Mesenteric fat pad (tissue), 1 donor: ENCODE results near the gene GRIP2. TPM values are rescaled to one million over a fixed set of nuclear protein-coding genes. Genes with fewer than 3 reads are reported as not detected.

ENCODE experiments used
- DNase-seq: peaks from one replicate; pipeline ENCODE4 v3.0.0-alpha.2; 2020; ENCODE audit warnings: low spot score
- total RNA-seq: library from RNA; stranded (reverse); fragmentation: NEBNext Ultra II Directional; extraction: Animal tissue kit (Norgen Biotek cat#: 25700); gene quantifications from one replicate; pipeline ENCODE4 v1.2.1, GENCODE V29; 2021
- donor health status: DM: yes; HTN: yes; CAD: no.

GRIP2 gene
- total RNA-seq, 1 donor from 2014 or later, result 0.71 TPM

- no peak for DNase-seq
These were observed 68.5 kb downstream of the GRIP2 start for GRCh38 chr3:14471690-14472089.

GRCh38 chr3:14471016-14471415 is 69.1 kb downstream of the GRIP2 start:
- DNase-seq, result no peak

GRCh38 chr3:14470461-14470860 is 69.7 kb downstream of the GRIP2 start:
- DNase-seq, result no peak

GRCh38 chr3:14468621-14468981 is 71.5 kb downstream of the GRIP2 start:
- no peak for DNase-seq

GRCh38 chr3:14467814-14468620 is 72.1 kb downstream of the GRIP2 start:
- no peak for DNase-seq

GRCh38 chr3:14466179-14466903 is 73.8 kb downstream of the GRIP2 start:
- no peak for DNase-seq

GRCh38 chr3:14465425-14465824 is 74.7 kb downstream of the GRIP2 start:
- DNase-seq, result no peak

GRCh38 chr3:14464521-14464920 is 75.6 kb downstream of the GRIP2 start:
- no peak for DNase-seq

GRCh38 chr3:14464141-14464465 is 76.0 kb downstream of the GRIP2 start:
- no peak for DNase-seq

GRCh38 chr3:14463330-14464140 is 76.6 kb downstream of the GRIP2 start:
- DNase-seq, result no peak

GRCh38 chr3:14462738-14463137 is 77.4 kb downstream of the GRIP2 start:
- DNase-seq, result no peak

- no peak for DNase-seq
These were observed 78.3 kb downstream of the GRIP2 start for GRCh38 chr3:14461748-14462324.

GRCh38 chr3:14461006-14461747 is 79.0 kb downstream of the GRIP2 start:
- no peak for DNase-seq

GRCh38 chr3:14460342-14461005 is 79.7 kb downstream of the GRIP2 start:
- DNase-seq, result no peak

- no peak for DNase-seq
These were observed 80.4 kb downstream of the GRIP2 start for GRCh38 chr3:14459787-14460186.

GRCh38 chr3:14459384-14459783 is 80.8 kb downstream of the GRIP2 start:
- DNase-seq, result no peak

- DNase-seq, result no peak
These were observed 81.5 kb downstream of the GRIP2 start for GRCh38 chr3:14458434-14459275.

GRCh38 chr3:14457999-14458398 is 82.1 kb downstream of the GRIP2 start:
- no peak for DNase-seq

- DNase-seq, result no peak
These were observed 82.7 kb downstream of the GRIP2 start for GRCh38 chr3:14457481-14457880.
